Gastrocnemius medialis (tissue), 4 donors: ENCODE data around the gene BCL2L2.

Experiments used
- POLR2A ChIP-seq, 2 donors: fragments of 450-650 bp; IDR thresholded peaks; one replicate each; pipeline ENCODE4 v1.6.1; 2017; ENCODE audit warnings: antibody characterized with exemption in 2 of 2, mild to moderate bottlenecking in 2 of 2, moderate library complexity in 2 of 2
- TF ChIP-seq, protein P1 (sequence below), 5 experiments: fragments of 450-650 bp in 3 of 5; fragments of 200-600 bp in 2 of 5; sonication (generic) in 2 of 5; IDR thresholded peaks in 4 of 5; conservative IDR thresholded peaks in 1 of 5; 1 replicate in 4 of 5; 2 replicates in 1 of 5; pipeline ENCODE4 v1.5.1; 2016 to 2019; ENCODE audit warnings: antibody characterized with exemption in 5 of 5, mild to moderate bottlenecking in 3 of 5, moderate library complexity in 3 of 5

DNA sequence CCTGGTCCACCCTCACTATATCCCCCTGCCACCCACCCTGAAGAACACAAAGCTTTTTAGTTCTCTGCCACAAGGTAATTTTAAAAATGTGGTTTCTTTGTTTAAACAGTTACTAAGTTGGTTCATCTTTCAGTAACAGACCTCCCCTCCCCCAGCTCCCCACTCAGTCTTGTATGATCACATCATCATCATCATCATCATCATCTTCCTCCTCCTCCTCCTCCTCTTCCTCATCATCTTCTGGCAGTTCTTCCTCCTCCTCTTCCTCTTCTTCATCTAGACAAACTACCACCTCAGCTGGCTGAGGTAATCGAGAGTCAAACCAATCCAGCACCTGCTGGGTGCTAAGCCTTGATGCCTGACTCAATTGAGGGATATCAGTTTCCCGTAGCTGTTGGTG lies 31.2 kb upstream of the BCL2L2 start:
- no peak for TF ChIP-seq POLR2A (IDR thresholded peaks at IDR 0.05)
- TF ChIP-seq, protein P1, sequence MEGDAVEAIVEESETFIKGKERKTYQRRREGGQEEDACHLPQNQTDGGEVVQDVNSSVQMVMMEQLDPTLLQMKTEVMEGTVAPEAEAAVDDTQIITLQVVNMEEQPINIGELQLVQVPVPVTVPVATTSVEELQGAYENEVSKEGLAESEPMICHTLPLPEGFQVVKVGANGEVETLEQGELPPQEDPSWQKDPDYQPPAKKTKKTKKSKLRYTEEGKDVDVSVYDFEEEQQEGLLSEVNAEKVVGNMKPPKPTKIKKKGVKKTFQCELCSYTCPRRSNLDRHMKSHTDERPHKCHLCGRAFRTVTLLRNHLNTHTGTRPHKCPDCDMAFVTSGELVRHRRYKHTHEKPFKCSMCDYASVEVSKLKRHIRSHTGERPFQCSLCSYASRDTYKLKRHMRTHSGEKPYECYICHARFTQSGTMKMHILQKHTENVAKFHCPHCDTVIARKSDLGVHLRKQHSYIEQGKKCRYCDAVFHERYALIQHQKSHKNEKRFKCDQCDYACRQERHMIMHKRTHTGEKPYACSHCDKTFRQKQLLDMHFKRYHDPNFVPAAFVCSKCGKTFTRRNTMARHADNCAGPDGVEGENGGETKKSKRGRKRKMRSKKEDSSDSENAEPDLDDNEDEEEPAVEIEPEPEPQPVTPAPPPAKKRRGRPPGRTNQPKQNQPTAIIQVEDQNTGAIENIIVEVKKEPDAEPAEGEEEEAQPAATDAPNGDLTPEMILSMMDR (IDR thresholded peaks at IDR 0.05 in 4 of 5, conservative IDR thresholded peaks at IDR 0.05 in 1 of 5), result no peak
